WERI-Rb-1 (cell line): ENCODE measurements around the gene CATSPERD.
"Not testable (repeated sequence)": the region's sequence is repeated elsewhere in the genome, so short reads cannot be mapped to it uniquely, and the experiment has no call there.

ENCODE experiments used
- DNase-seq: peaks from one replicate; pipeline ENCODE4 v3.0.0-alpha.2; 2020
- H3K27ac ChIP-seq: fragments of 250-450 bp; sonication (Bioruptor Pico); 2 replicates; pipeline ENCODE4 v1.5.1; 2020; ENCODE audit warnings: mild to moderate bottlenecking, moderate library complexity
- H3K27me3 ChIP-seq: fragments of 250-450 bp; sonication (Bioruptor Pico); 2 replicates; pipeline ENCODE4 v1.5.1; 2021; ENCODE audit warnings: mild to moderate bottlenecking, low read depth, moderate library complexity; ENCODE audit not compliant: insufficient read depth, severe bottlenecking
- H3K36me3 ChIP-seq: fragments of 250-450 bp; sonication (Bioruptor Pico); 2 replicates; pipeline ENCODE4 v1.5.1; 2020; ENCODE audit warnings: mild to moderate bottlenecking, moderate library complexity
- H3K4me3 ChIP-seq: 2 replicates; pipeline ENCODE4 v1.5.1; 2011; ENCODE audit warnings: low read depth, mild to moderate bottlenecking, control low read depth, low read length
- H3K9me3 ChIP-seq: fragments of 250-450 bp; sonication (Bioruptor Pico); 2 replicates; pipeline ENCODE4 v1.5.1; 2021; ENCODE audit warnings: mild to moderate bottlenecking, moderate library complexity; ENCODE audit not compliant: severe bottlenecking
- CTCF ChIP-seq: IDR thresholded peaks from 2 replicates; pipeline ENCODE4 v1.5.1; 2011; ENCODE audit warnings: low read depth, mild to moderate bottlenecking, control low read depth, inconsistent platforms, low read length

CATSPERD gene

GRCh38 chr19:5696196-5697021, 24.0 kb upstream of the CATSPERD start:
- H3K36me3 ChIP-seq: peaks cover 88% of the 10 kb centered on the region
- peak overlapping the region; percentile 29; the same call in 1 of the 2 replicates for H3K27ac ChIP-seq
- H3K9me3 ChIP-seq: no peaks in the 10 kb centered on the region
- DNase-seq: no peak
- TF ChIP-seq CTCF: no peak
- no peaks in the 10 kb centered on the region for H3K27me3 ChIP-seq
- H3K4me3 ChIP-seq: no peak overlapping the region

GRCh38 chr19:5697022-5697889, 23.2 kb upstream of the CATSPERD start:
- DNase-seq: no peak
- peaks cover 80% of the 10 kb centered on the region for H3K36me3 ChIP-seq
- H3K4me3 ChIP-seq: no peak overlapping the region
- H3K9me3 ChIP-seq: no peaks in the 10 kb centered on the region
- H3K27me3 ChIP-seq: no peaks in the 10 kb centered on the region
- TF ChIP-seq CTCF: no peak
- H3K27ac ChIP-seq: peak overlapping the region; percentile 22; the same call in 1 of the 2 replicates

GRCh38 chr19:5697890-5698634, 22.4 kb upstream of the CATSPERD start:
- Histone ChIP-seq H3K9me3 (no peaks in the 10 kb centered on the region), H3K27me3 (no peaks in the 10 kb centered on the region), H3K4me3 (no peak overlapping the region), H3K36me3 (peaks cover 72% of the 10 kb centered on the region), H3K27ac (no peak overlapping the region)
- TF ChIP-seq CTCF: no peak
- DNase-seq: no peak

- no peaks in the 10 kb centered on the region for H3K9me3 ChIP-seq
- H3K27me3 ChIP-seq: no peaks in the 10 kb centered on the region
- TF ChIP-seq CTCF: no peak
- DNase-seq: no peak
- no peak overlapping the region for H3K27ac ChIP-seq
- H3K36me3 ChIP-seq: peaks cover 72% of the 10 kb centered on the region
- no peak overlapping the region for H3K4me3 ChIP-seq
Observed at GRCh38 chr19:5698635-5699422, 21.6 kb upstream of the CATSPERD start.

- TF ChIP-seq CTCF: no peak
- Histone ChIP-seq H3K27me3 (no peaks in the 10 kb centered on the region), H3K4me3 (no peak overlapping the region), H3K36me3 (peaks cover 72% of the 10 kb centered on the region), H3K27ac (no peak overlapping the region), H3K9me3 (no peaks in the 10 kb centered on the region)
- no peak for DNase-seq
Observed at GRCh38 chr19:5700455-5701092, 19.9 kb upstream of the CATSPERD start.

GRCh38 chr19:5702053-5702410, 18.4 kb upstream of the CATSPERD start:
- not testable (repeated sequence) for H3K4me3 ChIP-seq, H3K27me3 ChIP-seq, H3K9me3 ChIP-seq, DNase-seq, H3K27ac ChIP-seq
- peaks cover 72% of the 10 kb centered on the region for H3K36me3 ChIP-seq
